IMR-90 (cell line): ENCODE data around the gene DNMT1. TPM values are rescaled to one million over a fixed set of nuclear protein-coding genes. Genes with fewer than 3 reads are reported as not detected.

Experiments
- ATAC-seq: fragments of 200-7000 bp; cut with Tn5 transposase; 2 replicates; pipeline ENCODE4 v1.9.1; 2020; ENCODE audit warnings: low read depth, mild to moderate bottlenecking, moderate library complexity
- BruUV-seq: library from RNA; stranded (reverse); fragments of 400-500 nt; replicated peaks from 2 replicates; lab custom pipeline; 2021; lab: Mats Ljungman, UMichigan
- CTCF ChIA-PET: fragments of 300-600 bp; formaldehyde crosslinking; extraction: SDS; loops from one replicate; lab custom pipeline; 2021; ENCODE audit warnings: antibody characterized with exemption; lab: Yijun Ruan, JAX
- POLR2A ChIA-PET: fragments of 300-600 bp; sonication (Branson Sonifier 250); formaldehyde crosslinking; loops from one replicate; lab custom pipeline; 2022; ENCODE audit warnings: antibody characterized with exemption; ENCODE audit not compliant: unreplicated experiment; lab: Charles Lee
- DNase-seq: peaks from one replicate; pipeline ENCODE4 v3.0.0; 2013
- H2AFZ ChIP-seq: replicated peaks from 2 replicates; pipeline ENCODE3; 2013; ENCODE audit warnings: low read length, mild to moderate bottlenecking; ENCODE audit not compliant: poor library complexity
- H2AK5ac ChIP-seq: 2 replicates; pipeline ENCODE4 v1.6.1; 2013; ENCODE audit warnings: low read depth, low read length, inconsistent platforms
- H2AK9ac ChIP-seq: replicated peaks from 2 replicates; pipeline ENCODE3; 2013; ENCODE audit warnings: mild to moderate bottlenecking, low read depth, low read length, moderate library complexity; ENCODE audit not compliant: poor library complexity
- H2BK120ac ChIP-seq: 2 replicates; pipeline ENCODE4 v1.6.1; 2013; ENCODE audit warnings: low read depth, low read length, inconsistent platforms
- H2BK15ac ChIP-seq: 3 replicates; pipeline ENCODE4 v1.6.1; 2013; ENCODE audit warnings: low read depth, low read length, inconsistent platforms
- H2BK20ac ChIP-seq: 2 replicates; pipeline ENCODE4 v1.6.1; 2013; ENCODE audit warnings: low read depth, mild to moderate bottlenecking, inconsistent platforms, low read length, moderate library complexity
- H2BK5ac ChIP-seq: 2 replicates; pipeline ENCODE4 v1.6.1; 2013; ENCODE audit warnings: mild to moderate bottlenecking, low read depth, low read length, inconsistent platforms; ENCODE audit not compliant: poor library complexity, severe bottlenecking
- H3K14ac ChIP-seq: replicated peaks from 2 replicates; pipeline ENCODE4 v1.6.1; 2013; ENCODE audit warnings: low read depth, low read length, inconsistent platforms
- H3K18ac ChIP-seq: 2 replicates; pipeline ENCODE4 v1.6.1; 2013; ENCODE audit warnings: low read depth, low read length, control low read depth
- H3K23ac ChIP-seq: 2 replicates; pipeline ENCODE4 v1.6.1; 2013; ENCODE audit warnings: low read depth, low read length, inconsistent platforms
- H3K27ac ChIP-seq: 2 replicates; pipeline ENCODE4 v1.5.1; 2013; ENCODE audit warnings: mild to moderate bottlenecking, control low read depth, low read length; ENCODE audit not compliant: insufficient read depth
- H3K27me3 ChIP-seq: 2 replicates; pipeline ENCODE4 v1.6.1; 2013; ENCODE audit warnings: low read length; ENCODE audit not compliant: control insufficient read depth, insufficient read depth
- H3K36me3 ChIP-seq: 2 replicates; pipeline ENCODE4 v1.6.1; 2013; ENCODE audit warnings: low read length, mixed read lengths; ENCODE audit not compliant: control insufficient read depth, insufficient read depth
- H3K4ac ChIP-seq: 2 replicates; pipeline ENCODE4 v1.6.1; 2013; ENCODE audit warnings: low read depth, low read length, inconsistent platforms
- H3K4me1 ChIP-seq: 2 replicates; pipeline ENCODE4 v1.6.1; 2013; ENCODE audit warnings: low read length, mixed read lengths; ENCODE audit not compliant: control insufficient read depth, insufficient read depth
- H3K4me2 ChIP-seq: 2 replicates; pipeline ENCODE4 v1.6.1; 2013; ENCODE audit warnings: low read depth, mild to moderate bottlenecking, control low read depth, low read length, moderate library complexity
- H3K4me3 ChIP-seq: 2 replicates; pipeline ENCODE4 v1.5.1; 2013; ENCODE audit warnings: low read depth, mild to moderate bottlenecking, control low read depth, low read length, moderate library complexity; ENCODE audit not compliant: insufficient read depth
- H3K56ac ChIP-seq: 2 replicates; pipeline ENCODE4 v1.6.1; 2013; ENCODE audit warnings: low read length, inconsistent platforms; ENCODE audit not compliant: insufficient read depth; ENCODE audit errors: extremely low read depth
- H3K79me1 ChIP-seq, 2 experiments: 2 replicates each; pipeline ENCODE4 v1.6.1; 2013; ENCODE audit warnings: low read length in 2 of 2, inconsistent platforms in 1 of 2, low read depth in 1 of 2
- H3K9ac ChIP-seq: 2 replicates; pipeline ENCODE4 v1.6.1; 2013; ENCODE audit warnings: low read depth, low read length, control low read depth
- H3K9me1 ChIP-seq: 2 replicates; pipeline ENCODE4 v1.6.1; 2013; ENCODE audit warnings: low read length, inconsistent platforms; ENCODE audit not compliant: insufficient read depth
- H3K9me3 ChIP-seq: 2 replicates; pipeline ENCODE4 v1.6.1; 2013; ENCODE audit warnings: low read length; ENCODE audit not compliant: control insufficient read depth, insufficient read depth
- H4K20me1 ChIP-seq: 2 replicates; pipeline ENCODE4 v1.6.1; 2013; ENCODE audit warnings: low read length, inconsistent platforms; ENCODE audit not compliant: insufficient read depth
- H4K5ac ChIP-seq: 2 replicates; pipeline ENCODE4 v1.6.1; 2013; ENCODE audit warnings: mild to moderate bottlenecking, low read depth, low read length, control low read depth
- H4K8ac ChIP-seq, 2 experiments: 2 replicates each; pipeline ENCODE4 v1.6.1; 2013; ENCODE audit warnings: low read depth in 2 of 2, low read length in 2 of 2, control low read depth in 1 of 2, inconsistent platforms in 1 of 2
- H4K91ac ChIP-seq: 2 replicates; pipeline ENCODE4 v1.6.1; 2013; ENCODE audit warnings: low read depth, low read length, inconsistent platforms; ENCODE audit not compliant: insufficient read depth
- CEBPB ChIP-seq: IDR thresholded peaks from 2 replicates; pipeline ENCODE4 v1.6.1; 2012; ENCODE audit warnings: low read depth, low read length, improper control_type of control experiment
- CHD1 ChIP-seq: IDR thresholded peaks from 2 replicates; pipeline ENCODE4 v1.6.1; 2012; ENCODE audit warnings: low read depth, low read length, improper control_type of control experiment
- MAZ ChIP-seq: IDR thresholded peaks from 2 replicates; pipeline ENCODE4 v1.6.1; 2012; ENCODE audit warnings: low read depth, mild to moderate bottlenecking, low read length, improper control_type of control experiment, moderate library complexity, borderline replicate concordance
- MXI1 ChIP-seq: IDR thresholded peaks from 2 replicates; pipeline ENCODE4 v1.6.1; 2012; ENCODE audit warnings: low read depth, mild to moderate bottlenecking, low read length, moderate library complexity, borderline replicate concordance
- POLR2A ChIP-seq: IDR thresholded peaks from 2 replicates; pipeline ENCODE4 v1.6.1; 2012; ENCODE audit warnings: mild to moderate bottlenecking, low read depth, low read length
- RAD21 ChIP-seq: IDR thresholded peaks from 2 replicates; pipeline ENCODE4 v1.6.1; 2012; ENCODE audit warnings: low read length, improper control_type of control experiment
- RCOR1 ChIP-seq: IDR thresholded peaks from 2 replicates; pipeline ENCODE4 v1.6.1; 2012; ENCODE audit warnings: mild to moderate bottlenecking, low read length, improper control_type of control experiment; ENCODE audit not compliant: insufficient replicate concordance
- WGBS, 2 experiments: methylation state at CpG; one replicate each; pipeline versions ENCODE4 v1.1.5 to v1.1.7; 2013; ENCODE audit warnings: missing lambda C conversion rate in 2 of 2; ENCODE audit not compliant: insufficient read length in 1 of 2; ENCODE audit errors: extremely low coverage in 2 of 2; 5-methylcytosine and 5-hydroxymethylcytosine counted together
- dilution Hi-C: fragments of 300-500 bp; cut with HindIII; formaldehyde crosslinking; loops from one replicate; pipeline ENCODE4 v1.14.3; 2018; ENCODE audit warnings: low sequenced_read_pairs; ENCODE audit not compliant: unreplicated experiment
- in situ Hi-C: fragments of 300-500 bp; cut with MboI; formaldehyde crosslinking; loops from 3 replicates; pipeline ENCODE4 v1.14.3; 2019; ENCODE audit warnings: low sequenced_read_pairs, inconsistent platforms, mixed read lengths
- intact Hi-C: fragments of 100-400 bp; cut with micrococcal nuclease; formaldehyde crosslinking; loops from 2 replicates; pipeline ENCODE4 v1.10.0; 2022
- polyA plus RNA-seq, 3 experiments: library from polyadenylated mRNA; depleted of rRNA; stranded (reverse); fragments of >200 nt; gene quantifications; 2 replicates each; pipeline ENCODE4 v1.2.3, GENCODE V29; 2012; ENCODE audit warnings: low replicate concordance in 1 of 3
- total RNA-seq: library from RNA; depleted of rRNA; stranded (reverse); fragments of >200 nt; gene quantifications from 2 replicates; pipeline ENCODE4 v1.2.3, GENCODE V29; 2012
- TF ChIP-seq, protein P1 (sequence below): fragments of 150-350 bp; IDR thresholded peaks from 2 replicates; pipeline ENCODE4 v1.6.1; 2016; ENCODE audit warnings: low read depth, mild to moderate bottlenecking, low read length, moderate library complexity, borderline replicate concordance
- TF ChIP-seq, protein P2 (sequence below): fragments of 150-350 bp; IDR thresholded peaks from 2 replicates; pipeline ENCODE4 v1.6.1; 2017; ENCODE audit warnings: mild to moderate bottlenecking, antibody characterized with exemption, low read length, low read depth

Gene DNMT1
- total and polyA plus RNA-seq, 2 of the 4 experiments (the other 2 are of a cell fraction): 26.2 to 83.6 TPM

- no peak overlapping the region for H4K5ac ChIP-seq
- H3K36me3 ChIP-seq: no peaks in the 10 kb centered on the region
- no peak overlapping the region for H2AK9ac ChIP-seq
- TF ChIP-seq MAZ: no peak
- TF ChIP-seq, protein P1, sequence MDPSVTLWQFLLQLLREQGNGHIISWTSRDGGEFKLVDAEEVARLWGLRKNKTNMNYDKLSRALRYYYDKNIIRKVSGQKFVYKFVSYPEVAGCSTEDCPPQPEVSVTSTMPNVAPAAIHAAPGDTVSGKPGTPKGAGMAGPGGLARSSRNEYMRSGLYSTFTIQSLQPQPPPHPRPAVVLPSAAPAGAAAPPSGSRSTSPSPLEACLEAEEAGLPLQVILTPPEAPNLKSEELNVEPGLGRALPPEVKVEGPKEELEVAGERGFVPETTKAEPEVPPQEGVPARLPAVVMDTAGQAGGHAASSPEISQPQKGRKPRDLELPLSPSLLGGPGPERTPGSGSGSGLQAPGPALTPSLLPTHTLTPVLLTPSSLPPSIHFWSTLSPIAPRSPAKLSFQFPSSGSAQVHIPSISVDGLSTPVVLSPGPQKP: no peak
- TF ChIP-seq MXI1: no peak
- TF ChIP-seq, protein P2, sequence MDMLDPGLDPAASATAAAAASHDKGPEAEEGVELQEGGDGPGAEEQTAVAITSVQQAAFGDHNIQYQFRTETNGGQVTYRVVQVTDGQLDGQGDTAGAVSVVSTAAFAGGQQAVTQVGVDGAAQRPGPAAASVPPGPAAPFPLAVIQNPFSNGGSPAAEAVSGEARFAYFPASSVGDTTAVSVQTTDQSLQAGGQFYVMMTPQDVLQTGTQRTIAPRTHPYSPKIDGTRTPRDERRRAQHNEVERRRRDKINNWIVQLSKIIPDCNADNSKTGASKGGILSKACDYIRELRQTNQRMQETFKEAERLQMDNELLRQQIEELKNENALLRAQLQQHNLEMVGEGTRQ: no peak
- TF ChIP-seq CHD1: no peak
- no peak for TF ChIP-seq RAD21
- no peak for TF ChIP-seq RCOR1
- TF ChIP-seq POLR2A: no peak
- TF ChIP-seq CEBPB: no peak
- ATAC-seq (no peak), DNase-seq (no peak)
- dilution Hi-C loops: no loop called here
- H2BK120ac ChIP-seq: no peak overlapping the region
- no peak overlapping the region for H3K4ac ChIP-seq
- intact Hi-C loops: no loop called here
- no peak overlapping the region for H2BK5ac ChIP-seq
- in situ Hi-C loops: no loop called here
- no peak overlapping the region for H3K4me2 ChIP-seq
- no peak overlapping the region for H3K14ac ChIP-seq
- H2BK20ac ChIP-seq: no peak overlapping the region
- CTCF ChIA-PET: interaction anchor here (1.8 kb wide), 1 partner anchor 150 kb away, joined by 4 read pairs; no protein-coding TSS in a partner anchor
- POLR2A ChIA-PET: no interaction called here
- H3K4me3 ChIP-seq: no peak overlapping the region
- no peaks in the 10 kb centered on the region for H3K9me3 ChIP-seq
- no peak overlapping the region for H4K91ac ChIP-seq
- no peak overlapping the region for H2BK15ac ChIP-seq
- no peaks in the 10 kb centered on the region for H3K27me3 ChIP-seq
- peaks cover 6% of the 10 kb centered on the region for H3K4me1 ChIP-seq
- no peak overlapping the region for H3K27ac ChIP-seq
- no peak overlapping the region for H2AK5ac ChIP-seq
- H3K23ac ChIP-seq: no peak overlapping the region
- no peaks in the 10 kb centered on the region for H4K20me1 ChIP-seq
- H2AFZ ChIP-seq: no peak overlapping the region
- H3K56ac ChIP-seq: no peak overlapping the region
- no peaks in the 10 kb centered on the region for H3K9me1 ChIP-seq
- no peaks in the 10 kb centered on the region for H3K79me1 ChIP-seq
- no peak overlapping the region for H4K8ac ChIP-seq
- no peak overlapping the region for H3K9ac ChIP-seq
- WGBS, 2 experiments: 100% methylated on average over 1 of the region's 5 CpGs; no CpG with 5 or more reads in 1 of the 2 experiments
- no peak overlapping the region for H3K18ac ChIP-seq
- BruUV-seq: no TSS peak
Observed at GRCh38 chr19:10100163-10100785, 94.5 kb downstream of the DNMT1 start.
